GM12864 (cell line): Measurements from ENCODE around the gene RTN4R.
"Not testable (repeated sequence)": the region's sequence is repeated elsewhere in the genome, so short reads cannot be mapped to it uniquely, and the experiment has no call there.

ENCODE experiments used
- DNase-seq: peaks from one replicate; pipeline ENCODE4 v3.0.0-alpha.2; 2011; ENCODE audit warnings: low read depth
- H3K4me3 ChIP-seq: 2 replicates; pipeline ENCODE4 v1.5.1; 2011; ENCODE audit warnings: mild to moderate bottlenecking, low read depth, low read length, control low read depth
- TF ChIP-seq, protein P1 (sequence below): IDR thresholded peaks from 2 replicates; pipeline ENCODE4 v1.5.1; 2011; ENCODE audit warnings: low read depth, mild to moderate bottlenecking, moderate library complexity, low read length, control low read depth, inconsistent platforms; ENCODE audit errors: missing control alignments

RTN4R gene

DNA sequence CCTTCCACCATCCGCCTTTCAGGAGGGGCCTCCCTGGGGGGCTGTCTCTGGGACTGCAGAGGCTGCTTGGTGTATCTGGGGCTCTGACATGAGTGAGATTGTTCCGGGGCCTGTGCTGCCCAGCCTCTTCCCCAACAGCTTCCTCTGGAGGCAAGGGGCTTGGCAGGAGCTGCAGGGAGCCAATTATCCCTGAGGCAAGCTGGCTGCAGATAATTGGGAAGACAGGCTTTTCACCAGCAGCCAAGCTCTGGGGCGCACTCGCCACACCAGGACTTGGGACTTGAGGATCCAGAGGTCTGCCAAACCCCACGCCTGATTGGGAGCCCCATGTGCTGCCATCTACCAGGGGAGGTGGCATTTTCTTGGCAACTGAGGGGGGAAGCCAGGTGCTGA, 15.6 kb upstream of the RTN4R start:
- TF ChIP-seq, protein P1, sequence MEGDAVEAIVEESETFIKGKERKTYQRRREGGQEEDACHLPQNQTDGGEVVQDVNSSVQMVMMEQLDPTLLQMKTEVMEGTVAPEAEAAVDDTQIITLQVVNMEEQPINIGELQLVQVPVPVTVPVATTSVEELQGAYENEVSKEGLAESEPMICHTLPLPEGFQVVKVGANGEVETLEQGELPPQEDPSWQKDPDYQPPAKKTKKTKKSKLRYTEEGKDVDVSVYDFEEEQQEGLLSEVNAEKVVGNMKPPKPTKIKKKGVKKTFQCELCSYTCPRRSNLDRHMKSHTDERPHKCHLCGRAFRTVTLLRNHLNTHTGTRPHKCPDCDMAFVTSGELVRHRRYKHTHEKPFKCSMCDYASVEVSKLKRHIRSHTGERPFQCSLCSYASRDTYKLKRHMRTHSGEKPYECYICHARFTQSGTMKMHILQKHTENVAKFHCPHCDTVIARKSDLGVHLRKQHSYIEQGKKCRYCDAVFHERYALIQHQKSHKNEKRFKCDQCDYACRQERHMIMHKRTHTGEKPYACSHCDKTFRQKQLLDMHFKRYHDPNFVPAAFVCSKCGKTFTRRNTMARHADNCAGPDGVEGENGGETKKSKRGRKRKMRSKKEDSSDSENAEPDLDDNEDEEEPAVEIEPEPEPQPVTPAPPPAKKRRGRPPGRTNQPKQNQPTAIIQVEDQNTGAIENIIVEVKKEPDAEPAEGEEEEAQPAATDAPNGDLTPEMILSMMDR: no peak
- DNase-seq: no peak
- H3K4me3 ChIP-seq: no peak overlapping the region

GRCh38 chr22:20282901-20283673, 15.0 kb upstream of the RTN4R start:
- TF ChIP-seq, protein P1: no peak
- no peak for DNase-seq
- no peak overlapping the region for H3K4me3 ChIP-seq

DNA sequence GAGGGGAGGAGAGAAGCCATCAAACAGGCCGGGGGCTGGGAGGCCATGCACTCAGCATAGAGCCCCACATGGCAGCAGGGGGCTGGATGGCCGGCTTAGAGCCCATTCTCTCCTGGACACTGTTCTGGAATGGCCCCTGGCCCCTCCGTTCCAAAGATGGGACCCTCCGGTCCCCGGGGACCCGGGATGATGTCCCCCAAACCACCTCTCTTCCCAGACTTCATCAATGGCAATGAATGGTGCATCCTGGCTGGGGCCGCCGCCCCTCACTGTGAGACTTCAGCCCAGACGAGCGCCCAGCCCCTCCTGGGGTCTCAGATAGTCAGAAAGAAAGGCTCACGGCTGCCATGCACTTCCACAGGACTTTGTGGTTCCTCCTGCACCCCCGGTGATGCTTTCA, 13.8 kb upstream of the RTN4R start:
- no peak for DNase-seq
- no peak overlapping the region for H3K4me3 ChIP-seq
- TF ChIP-seq, protein P1: no peak

DNA sequence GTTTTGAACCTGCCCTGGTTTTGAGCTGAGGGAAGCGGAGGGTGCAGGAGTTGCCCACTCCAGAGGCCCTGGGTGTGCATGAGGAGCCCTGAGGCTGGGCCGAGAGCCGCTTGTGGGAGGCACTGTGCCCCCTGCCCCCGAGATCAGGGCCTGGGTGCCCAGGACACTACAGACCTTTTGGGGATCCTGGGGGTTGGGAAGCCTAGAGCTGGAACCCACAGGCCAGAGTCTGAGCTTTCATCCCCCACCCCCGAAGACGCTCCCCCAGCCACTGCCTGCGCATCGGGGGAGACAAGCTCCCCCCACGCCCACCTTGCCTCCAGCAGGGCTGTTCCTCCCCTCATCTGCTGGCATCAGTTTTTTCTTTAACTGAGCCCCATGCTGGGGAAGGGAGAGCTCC, 13.4 kb upstream of the RTN4R start:
- DNase-seq, H3K4me3 ChIP-seq: not testable (repeated sequence)

DNA sequence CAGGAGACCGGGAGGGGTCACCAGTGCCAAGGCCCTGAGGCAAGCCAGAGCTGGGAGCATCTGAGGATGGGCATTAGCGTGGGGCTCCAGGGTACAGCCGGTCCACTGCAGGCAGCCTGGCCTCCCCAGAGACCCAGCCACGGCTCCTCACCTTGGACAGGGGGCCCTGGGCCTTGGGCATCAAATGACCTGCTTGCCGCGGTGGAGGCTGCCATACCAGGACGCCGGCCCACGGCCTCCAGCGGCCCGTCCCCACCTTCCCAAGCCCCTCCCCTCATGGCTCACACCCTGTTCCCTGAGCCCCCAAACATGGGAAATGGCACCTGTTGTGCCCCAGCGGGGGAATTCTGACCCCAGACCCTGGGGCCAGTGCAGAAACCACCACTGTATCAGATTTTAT, 12.7 kb upstream of the RTN4R start:
- DNase-seq: no peak
- TF ChIP-seq, protein P1: no peak
- no peak overlapping the region for H3K4me3 ChIP-seq

GRCh38 chr22:20280163-20280562, 12.0 kb upstream of the RTN4R start:
- DNase-seq, H3K4me3 ChIP-seq: not testable (repeated sequence)

DNA sequence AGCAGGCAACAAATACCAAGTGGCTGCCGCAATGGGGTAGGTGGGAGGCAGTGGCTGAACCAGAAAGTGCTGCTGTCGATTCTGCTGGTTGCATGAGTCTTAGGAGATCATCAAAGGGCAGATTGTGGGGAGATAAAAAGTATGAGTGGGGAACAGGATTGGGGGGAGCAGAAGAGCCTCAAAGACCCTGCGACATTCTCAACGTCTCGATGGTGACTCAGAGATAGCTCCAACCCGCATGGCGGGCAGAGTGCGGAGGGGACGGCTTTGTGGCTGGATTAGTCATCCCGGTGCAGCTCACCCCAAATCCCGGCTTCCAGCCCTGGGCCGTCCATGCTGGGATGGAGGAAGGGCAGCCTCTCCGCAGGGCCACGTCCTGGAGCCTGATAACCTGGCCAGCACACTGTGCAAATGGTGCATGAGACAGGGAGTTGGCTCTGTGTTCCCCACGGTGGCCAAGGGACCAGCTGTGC, 11.6 kb upstream of the RTN4R start:
- TF ChIP-seq, protein P1: no peak
- H3K4me3 ChIP-seq: no peak overlapping the region
- DNase-seq: no peak

DNA sequence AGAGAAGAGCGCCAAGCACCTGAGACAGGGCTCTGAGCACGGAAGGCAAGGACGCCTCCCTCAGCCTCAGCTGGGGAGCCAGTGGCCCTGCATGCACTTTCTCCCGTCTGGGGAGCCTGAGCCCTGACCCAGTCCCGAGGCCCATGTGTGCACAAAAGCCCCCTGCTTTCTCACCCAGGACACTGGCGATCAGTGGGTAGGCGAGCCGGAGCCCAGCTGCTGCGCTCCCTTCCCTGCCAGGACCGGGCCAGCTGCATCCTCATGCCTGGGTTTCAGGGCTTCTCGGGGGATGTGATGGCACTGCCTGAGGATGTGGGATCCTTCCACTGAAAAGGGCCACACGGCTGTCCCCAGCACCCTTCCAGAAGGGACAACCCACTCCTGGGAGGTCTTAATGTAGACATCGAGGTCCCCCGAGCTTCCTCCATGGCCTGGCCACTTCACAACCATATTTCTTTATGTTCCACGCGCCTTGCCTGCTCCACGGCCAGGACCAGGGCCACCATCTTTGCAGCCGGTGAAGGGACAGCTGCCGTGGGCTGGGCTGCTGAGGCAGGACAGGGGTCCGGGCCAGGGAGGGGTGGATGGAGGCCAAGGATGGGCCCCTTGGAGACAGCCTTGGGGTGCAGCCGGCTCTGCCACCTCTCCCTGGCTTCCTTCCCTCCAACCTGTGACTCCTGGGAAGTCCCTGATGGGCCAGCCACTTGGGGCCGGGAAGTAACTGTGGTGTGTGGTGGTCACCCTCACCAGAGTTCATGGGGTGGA, 10.8 kb upstream of the RTN4R start:
- not testable (repeated sequence) for DNase-seq, H3K4me3 ChIP-seq

DNA sequence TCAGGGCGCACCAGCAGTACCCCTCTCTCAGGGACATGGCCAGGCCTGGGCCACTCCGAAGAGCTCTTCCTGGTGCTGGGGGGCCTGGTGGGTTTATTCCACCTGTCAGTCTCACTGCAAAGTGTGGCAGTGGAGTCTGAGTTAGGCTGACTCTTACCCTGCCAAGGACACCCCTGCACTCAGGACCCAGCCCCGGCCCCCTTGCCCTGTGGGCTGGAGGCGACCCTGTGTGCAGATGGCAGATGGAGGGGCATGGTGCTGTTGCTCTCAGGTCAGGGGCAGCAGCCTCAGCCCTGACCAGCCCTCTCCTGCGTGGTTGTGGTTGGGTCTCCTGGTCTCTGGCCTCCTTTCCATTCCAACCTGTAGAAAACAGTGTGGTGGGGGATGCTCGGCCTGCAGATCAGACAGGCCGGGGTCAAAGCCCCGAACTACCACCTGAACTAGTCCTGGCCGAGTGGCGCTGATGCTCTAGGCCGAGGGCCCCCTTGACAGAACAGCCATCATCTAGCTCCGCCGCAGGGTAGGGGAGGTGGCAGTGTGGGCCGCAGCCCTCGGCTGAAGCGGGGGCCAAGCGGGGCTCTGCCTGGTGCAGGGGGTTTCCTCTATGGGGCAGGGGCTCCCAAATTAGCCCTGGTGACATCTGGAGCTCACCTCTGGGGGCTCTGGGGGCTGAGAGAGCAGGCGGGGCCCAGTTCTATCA, 10.0 kb upstream of the RTN4R start:
- not testable (repeated sequence) for H3K4me3 ChIP-seq, DNase-seq
